Right ventricle myocardium inferior (tissue), 1 donor: ENCODE measurements around the gene GNG7. TPM values are rescaled to one million over a fixed set of nuclear protein-coding genes. Genes with fewer than 3 reads are reported as not detected.
"Not testable (repeated sequence)": the region's sequence is repeated elsewhere in the genome, so short reads cannot be mapped to it uniquely, and the experiment has no call there.

Experiments
- ATAC-seq: fragments of 200-7000 bp; cut with Tn5 transposase; one replicate; pipeline ENCODE4 v1.9.1; 2020; ENCODE audit warnings: mild to moderate bottlenecking, moderate library complexity
- DNase-seq: peaks from one replicate; pipeline ENCODE4 v3.0.0; 2021; ENCODE audit errors: missing footprints
- intact Hi-C: fragments of 100-400 bp; cut with DNase I; formaldehyde crosslinking; loops from one replicate; pipeline ENCODE4 v1.11.0; 2022
- total RNA-seq: library from RNA; stranded (reverse); fragmentation: NEBNext Ultra II Directional; extraction: Animal tissue kit (Norgen Biotek cat#: 25700); gene quantifications from one replicate; pipeline ENCODE4 v1.2.1, GENCODE V29; 2021
- donor health status: DM: no; HTN: yes; CAD: no; lungs with severe emphysema.

GNG7 gene
- total RNA-seq, 1 donor from 2014 or later, result 26.7 TPM

DNA sequence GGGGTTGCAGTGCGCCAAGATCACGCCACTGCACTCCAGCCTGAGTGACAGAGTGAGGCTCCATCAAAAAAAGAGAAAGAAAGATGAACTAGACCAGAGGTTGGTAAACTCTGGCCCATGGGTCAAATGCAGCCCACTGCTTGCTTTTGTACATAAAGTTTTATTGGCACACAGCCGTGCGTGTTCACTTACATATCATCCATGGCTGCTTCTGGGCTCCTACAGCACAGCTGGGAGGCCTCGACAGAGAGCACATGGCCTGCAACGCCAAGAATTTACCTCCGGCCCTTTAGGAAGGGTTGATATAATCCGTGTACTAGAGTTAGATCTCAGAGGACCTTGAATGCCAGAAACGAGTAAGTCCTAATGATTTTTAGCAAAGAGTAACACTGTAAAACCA lies 46.0 kb downstream of the GNG7 start:
- intact Hi-C loops, result no loop called here
- ATAC-seq (no peak), DNase-seq (no peak)

DNA sequence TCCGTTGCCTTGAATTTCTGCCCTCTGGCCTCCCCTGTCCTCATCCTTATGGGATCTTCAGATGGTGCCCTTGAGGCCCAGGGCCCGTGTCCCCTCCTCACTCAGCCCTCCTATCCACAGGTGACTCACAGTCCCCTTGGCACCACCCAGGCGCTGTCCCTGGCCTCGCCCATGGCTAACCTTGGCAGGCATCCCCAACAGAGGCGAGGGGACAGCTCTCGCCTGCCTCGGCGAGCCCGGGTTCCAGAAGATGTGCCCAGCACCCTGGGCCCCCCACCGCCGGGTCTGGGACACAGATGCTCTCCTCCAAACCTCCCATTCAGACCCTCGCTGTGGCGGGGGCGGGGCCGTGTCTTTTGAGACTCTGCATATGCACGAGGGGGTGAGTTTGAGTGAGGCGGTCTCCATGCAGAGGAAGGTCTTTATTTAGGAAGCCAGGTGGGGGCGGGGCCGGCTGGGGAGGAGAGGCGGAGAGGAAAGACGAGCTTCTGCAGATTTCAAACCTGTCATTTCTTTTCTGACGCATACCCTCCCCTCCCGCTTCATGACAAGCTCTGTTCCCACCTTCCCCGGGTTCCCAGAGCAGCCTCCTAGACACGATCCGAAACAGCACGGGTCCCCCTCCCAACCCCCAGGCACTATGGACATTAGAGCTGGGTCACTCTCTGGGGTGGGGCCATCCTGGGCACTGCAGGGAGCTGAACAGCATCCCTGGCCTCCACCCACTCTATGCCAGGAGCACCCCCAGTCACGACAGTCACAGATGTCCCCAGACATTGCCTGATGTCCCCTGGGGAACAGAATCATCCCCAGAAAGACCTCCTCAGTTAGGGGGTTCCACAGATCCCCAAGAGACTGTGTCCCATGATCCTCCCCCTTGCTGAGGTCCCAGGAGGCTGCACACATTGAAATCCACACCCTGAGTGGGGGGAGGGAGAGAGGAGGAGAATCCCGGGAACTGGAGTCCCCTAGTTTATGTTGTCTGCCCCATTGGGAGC lies 48.5 kb downstream of the GNG7 start:
- ATAC-seq (peak; percentile 40), DNase-seq (no peak)
- intact Hi-C loops, result no loop called here

DNA sequence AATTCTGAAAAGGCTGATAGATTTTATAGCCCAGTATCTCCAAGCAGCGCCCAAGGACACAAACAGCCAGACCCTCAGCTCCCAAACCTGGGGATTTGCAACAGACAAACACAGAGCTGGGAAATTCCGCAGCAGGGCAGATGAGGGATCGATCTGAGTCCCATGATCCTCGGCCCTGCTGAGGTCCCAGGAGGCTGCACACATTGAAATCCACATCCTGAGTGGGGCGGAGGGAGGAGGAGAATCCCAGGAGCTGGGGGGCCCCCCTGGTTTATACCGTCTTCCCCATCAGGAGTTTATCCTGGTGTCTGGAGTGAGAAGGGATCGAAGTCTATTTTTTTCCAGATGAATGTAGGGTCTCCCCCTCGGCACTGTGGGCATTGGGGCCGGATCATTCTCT lies 49.3 kb downstream of the GNG7 start:
- intact Hi-C loops, result no loop called here
- no peak for DNase-seq
- no peak for ATAC-seq

- ATAC-seq (no peak), DNase-seq (no peak)
- intact Hi-C loops, result no loop called here
Observed at GRCh38 chr19:2652504-2653099, 49.9 kb downstream of the GNG7 start.

GRCh38 chr19:2651002-2651733 lies 51.3 kb downstream of the GNG7 start:
- DNase-seq, ATAC-seq, intact Hi-C loops: not testable (repeated sequence)

DNA sequence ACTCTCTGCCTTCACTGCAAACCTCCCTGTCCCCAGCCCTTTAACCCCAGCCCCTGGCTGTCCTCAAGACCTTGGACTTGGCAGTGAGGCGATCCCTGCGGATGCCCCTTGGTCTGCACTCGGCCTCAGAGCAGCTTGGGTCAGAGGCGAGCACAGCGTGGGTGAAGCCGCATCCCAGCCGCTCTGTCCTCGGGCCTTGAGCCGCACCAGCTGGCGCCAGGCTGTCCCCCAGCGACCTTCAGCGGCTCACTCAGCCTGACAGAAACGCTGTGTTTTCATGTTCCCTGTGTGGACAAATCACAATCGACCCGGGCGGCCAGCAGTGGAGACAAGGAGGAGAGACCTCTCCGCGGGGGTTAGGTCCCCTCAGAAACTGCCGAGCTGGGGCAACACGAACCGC lies 52.0 kb downstream of the GNG7 start:
- peak; percentile 82 for ATAC-seq
- intact Hi-C loops, result no loop called here
- no peak for DNase-seq

GRCh38 chr19:2648528-2648937 lies 54.0 kb downstream of the GNG7 start:
- peak; percentile 82 for DNase-seq
- peak; percentile 78 for ATAC-seq
- intact Hi-C loops, result loop anchor here (1.0 to 5.0 kb wide), 2 partner anchors 101 to 224 kb away; no protein-coding TSS in a partner anchor

GRCh38 chr19:2648099-2648498 lies 54.4 kb downstream of the GNG7 start:
- ATAC-seq, result no peak
- no peak for DNase-seq
- intact Hi-C loops, result loop anchor here (1.0 to 5.0 kb wide), 2 partner anchors 101 to 224 kb away; no protein-coding TSS in a partner anchor

GRCh38 chr19:2646866-2647535 lies 55.5 kb downstream of the GNG7 start:
- ATAC-seq, result no peak
- intact Hi-C loops, result loop anchor here (5.0 kb wide), 1 partner anchor 225 kb away; no protein-coding TSS in a partner anchor

GRCh38 chr19:2645826-2646225 lies 56.7 kb downstream of the GNG7 start:
- ATAC-seq (no peak), DNase-seq (no peak)
- intact Hi-C loops, result loop anchor here (5.0 kb wide), 1 partner anchor 226 kb away; no protein-coding TSS in a partner anchor

More at GRCh38 chr19:2646866-2647535, 55.5 kb downstream of the GNG7 start:
- no peak for DNase-seq

GRCh38 chr19:2643123-2643737 lies 59.3 kb downstream of the GNG7 start:
- ATAC-seq, DNase-seq, intact Hi-C loops: not testable (repeated sequence)

DNA sequence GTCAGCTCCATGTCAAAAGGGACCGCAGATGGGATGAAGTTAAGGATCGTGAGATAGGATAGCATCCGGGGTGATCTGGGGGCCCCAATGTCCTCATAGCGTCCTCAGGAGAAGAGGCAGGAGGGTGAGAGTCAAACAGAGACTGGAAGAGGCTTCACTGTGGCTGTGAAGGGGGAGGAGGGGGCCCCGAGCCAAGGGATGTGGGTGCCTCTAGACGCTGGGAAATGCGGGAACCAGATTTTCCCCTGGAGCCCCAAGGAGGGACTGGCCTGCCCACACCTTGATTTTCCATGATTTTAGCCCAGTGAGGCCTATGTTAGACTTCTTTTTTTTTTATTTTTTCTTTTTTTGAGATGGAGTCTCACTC lies 61.2 kb downstream of the GNG7 start:
- ATAC-seq (no peak), DNase-seq (no peak)
- intact Hi-C loops, result no loop called here

DNA sequence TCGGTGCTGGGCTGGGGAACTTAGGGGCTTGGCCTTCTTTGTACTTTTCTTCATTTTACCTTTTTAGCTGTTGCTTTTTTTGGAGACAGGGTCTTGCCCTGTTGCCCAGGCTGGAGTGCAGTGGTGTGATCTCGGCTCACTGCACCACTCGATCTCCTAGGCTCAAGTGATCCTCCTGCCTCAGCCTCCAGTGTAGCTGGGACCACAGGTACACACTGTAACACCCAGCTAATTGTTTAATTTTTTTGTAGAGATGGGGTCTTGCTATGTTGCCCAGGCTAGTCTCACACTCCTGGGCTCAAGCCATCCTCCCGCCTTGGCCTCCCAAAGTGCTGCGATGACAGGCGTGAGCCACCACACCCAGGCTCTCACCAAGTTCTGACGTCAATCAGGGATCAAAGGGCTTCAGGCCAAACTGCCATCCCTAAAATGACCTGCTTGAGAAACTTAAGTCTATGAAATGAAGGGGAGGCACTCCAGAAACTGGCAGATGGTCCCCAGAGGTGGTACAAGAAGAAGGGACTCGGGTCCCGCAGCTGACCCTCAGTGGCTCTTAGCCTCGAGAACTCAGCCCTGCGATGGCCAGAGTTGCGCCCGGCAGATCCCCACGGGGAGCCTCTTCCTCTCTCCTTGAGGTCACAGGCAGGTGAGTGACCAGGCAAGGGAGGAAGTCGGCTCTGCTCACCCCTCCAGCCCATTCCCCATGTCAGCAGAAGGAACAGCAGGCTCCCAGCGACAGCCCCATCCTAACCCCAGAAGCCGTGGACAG lies 61.7 kb downstream of the GNG7 start:
- no peak for DNase-seq
- no peak for ATAC-seq
- intact Hi-C loops, result no loop called here

DNA sequence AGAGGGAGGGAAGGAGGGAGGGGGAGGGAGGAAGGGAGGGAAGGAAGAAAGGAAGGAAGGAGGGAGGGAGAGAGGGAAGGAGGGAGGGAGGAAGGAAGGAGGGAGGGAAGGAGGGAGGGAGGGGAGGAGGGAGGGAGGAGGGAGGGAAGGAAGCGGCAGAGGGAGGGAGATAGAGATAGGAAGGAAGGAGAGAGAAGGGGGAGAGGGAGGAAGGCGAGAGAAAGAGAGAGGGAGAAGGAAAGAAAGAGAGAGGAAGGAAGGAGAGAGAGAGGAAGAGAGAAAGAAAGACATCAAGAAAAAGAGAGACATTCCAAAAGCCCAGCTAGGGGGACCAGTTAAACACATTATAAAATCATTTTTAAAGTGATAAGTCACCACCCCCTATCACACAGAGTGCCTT lies 62.5 kb downstream of the GNG7 start:
- intact Hi-C loops, result no loop called here
- DNase-seq (no peak), ATAC-seq (no peak)

DNA sequence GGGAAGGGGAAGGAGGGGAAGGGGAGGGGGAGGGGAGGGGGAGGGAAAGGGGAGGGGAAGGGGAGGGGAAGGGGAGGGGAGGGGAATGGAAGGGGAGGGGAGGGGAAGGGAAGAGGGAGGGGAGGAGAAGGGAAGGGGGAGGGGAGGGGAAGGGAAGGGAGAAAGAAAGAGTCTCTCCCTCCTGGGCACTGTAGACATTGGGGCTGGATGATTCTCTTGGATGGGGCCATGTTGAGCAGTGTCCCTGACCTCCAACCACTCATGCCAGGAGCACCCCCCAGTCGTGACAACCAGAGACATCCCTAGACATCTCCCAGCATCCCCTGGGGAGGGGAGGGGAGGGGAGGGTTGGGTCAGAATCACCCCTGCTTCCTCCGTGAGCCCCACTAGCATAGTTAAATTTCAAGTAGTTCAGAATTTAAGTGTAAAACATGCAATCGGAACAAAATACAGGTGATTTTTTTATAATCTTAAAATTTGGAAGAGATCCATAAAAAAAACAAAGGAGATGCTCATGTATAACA lies 64.0 kb downstream of the GNG7 start:
- DNase-seq, result no peak
- no peak for ATAC-seq
- intact Hi-C loops, result no loop called here

GRCh38 chr19:2636897-2637683 lies 65.4 kb downstream of the GNG7 start:
- intact Hi-C loops, result loop anchor here (1.0 kb wide), 1 partner anchor 162 kb away; no protein-coding TSS in a partner anchor
- DNase-seq (peak; percentile 91), ATAC-seq (peak; percentile 26)
